HFF-Myc (cell line): Measurements from ENCODE around the gene RXRA.

ENCODE experiments used
- DNase-seq: peaks from one replicate; pipeline ENCODE4 v3.0.0-alpha.2; 2011; ENCODE audit warnings: low read depth; ENCODE audit errors: extremely low read depth
- H3K4me3 ChIP-seq: replicated peaks from 2 replicates; pipeline ENCODE4 v1.5.1; 2011; ENCODE audit warnings: low read depth, mild to moderate bottlenecking, control low read depth, low read length
- TF ChIP-seq, protein P1 (sequence below): IDR thresholded peaks from 2 replicates; pipeline ENCODE4 v1.5.1; 2012; ENCODE audit warnings: mild to moderate bottlenecking, low read depth, low read length, control low read depth; ENCODE audit errors: missing control alignments

The RXRA gene

DNA sequence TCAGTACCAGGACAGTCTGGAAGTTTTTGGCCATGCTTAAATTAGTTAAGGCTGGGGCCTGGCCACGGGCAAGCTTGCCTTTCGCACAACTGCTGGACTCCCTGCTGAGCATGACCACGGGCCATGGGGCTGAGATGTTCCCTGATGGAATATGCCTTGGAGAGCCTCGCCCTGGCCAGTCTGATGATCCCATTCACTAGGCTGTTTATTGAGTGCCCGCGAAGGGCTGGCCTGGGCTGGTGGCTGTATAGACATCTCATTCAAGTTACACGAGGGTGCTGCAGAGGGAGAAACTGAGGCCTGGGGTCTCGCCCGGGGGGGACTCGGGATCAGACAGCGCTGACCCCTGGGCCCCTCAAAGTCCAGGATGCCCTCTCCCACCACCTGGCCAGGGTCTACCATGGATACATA lies 7.8 kb upstream of the RXRA start:
- no peak overlapping the region for H3K4me3 ChIP-seq
- TF ChIP-seq, protein P1, sequence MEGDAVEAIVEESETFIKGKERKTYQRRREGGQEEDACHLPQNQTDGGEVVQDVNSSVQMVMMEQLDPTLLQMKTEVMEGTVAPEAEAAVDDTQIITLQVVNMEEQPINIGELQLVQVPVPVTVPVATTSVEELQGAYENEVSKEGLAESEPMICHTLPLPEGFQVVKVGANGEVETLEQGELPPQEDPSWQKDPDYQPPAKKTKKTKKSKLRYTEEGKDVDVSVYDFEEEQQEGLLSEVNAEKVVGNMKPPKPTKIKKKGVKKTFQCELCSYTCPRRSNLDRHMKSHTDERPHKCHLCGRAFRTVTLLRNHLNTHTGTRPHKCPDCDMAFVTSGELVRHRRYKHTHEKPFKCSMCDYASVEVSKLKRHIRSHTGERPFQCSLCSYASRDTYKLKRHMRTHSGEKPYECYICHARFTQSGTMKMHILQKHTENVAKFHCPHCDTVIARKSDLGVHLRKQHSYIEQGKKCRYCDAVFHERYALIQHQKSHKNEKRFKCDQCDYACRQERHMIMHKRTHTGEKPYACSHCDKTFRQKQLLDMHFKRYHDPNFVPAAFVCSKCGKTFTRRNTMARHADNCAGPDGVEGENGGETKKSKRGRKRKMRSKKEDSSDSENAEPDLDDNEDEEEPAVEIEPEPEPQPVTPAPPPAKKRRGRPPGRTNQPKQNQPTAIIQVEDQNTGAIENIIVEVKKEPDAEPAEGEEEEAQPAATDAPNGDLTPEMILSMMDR, result no peak
- no peak for DNase-seq

DNA sequence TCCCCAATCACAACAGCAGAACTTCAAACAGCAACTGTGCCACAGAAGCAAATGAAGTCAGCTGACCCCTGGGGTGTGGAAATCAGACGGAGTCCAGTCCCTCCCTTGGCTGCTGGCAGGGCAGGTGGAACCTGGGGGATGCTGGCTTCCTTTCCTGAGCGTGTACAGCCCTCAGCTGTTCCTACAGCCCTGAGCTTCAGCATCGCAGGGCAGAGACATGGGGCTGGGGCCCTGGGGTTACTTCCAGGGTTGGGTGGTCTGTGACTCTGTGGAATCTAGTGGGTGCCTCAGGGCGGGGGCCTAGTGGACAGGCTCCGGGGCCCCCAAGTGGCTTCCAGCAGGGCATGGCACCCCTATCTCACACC lies 7.3 kb upstream of the RXRA start:
- no peak for DNase-seq
- TF ChIP-seq, protein P1, result no peak
- H3K4me3 ChIP-seq, result no peak overlapping the region

DNA sequence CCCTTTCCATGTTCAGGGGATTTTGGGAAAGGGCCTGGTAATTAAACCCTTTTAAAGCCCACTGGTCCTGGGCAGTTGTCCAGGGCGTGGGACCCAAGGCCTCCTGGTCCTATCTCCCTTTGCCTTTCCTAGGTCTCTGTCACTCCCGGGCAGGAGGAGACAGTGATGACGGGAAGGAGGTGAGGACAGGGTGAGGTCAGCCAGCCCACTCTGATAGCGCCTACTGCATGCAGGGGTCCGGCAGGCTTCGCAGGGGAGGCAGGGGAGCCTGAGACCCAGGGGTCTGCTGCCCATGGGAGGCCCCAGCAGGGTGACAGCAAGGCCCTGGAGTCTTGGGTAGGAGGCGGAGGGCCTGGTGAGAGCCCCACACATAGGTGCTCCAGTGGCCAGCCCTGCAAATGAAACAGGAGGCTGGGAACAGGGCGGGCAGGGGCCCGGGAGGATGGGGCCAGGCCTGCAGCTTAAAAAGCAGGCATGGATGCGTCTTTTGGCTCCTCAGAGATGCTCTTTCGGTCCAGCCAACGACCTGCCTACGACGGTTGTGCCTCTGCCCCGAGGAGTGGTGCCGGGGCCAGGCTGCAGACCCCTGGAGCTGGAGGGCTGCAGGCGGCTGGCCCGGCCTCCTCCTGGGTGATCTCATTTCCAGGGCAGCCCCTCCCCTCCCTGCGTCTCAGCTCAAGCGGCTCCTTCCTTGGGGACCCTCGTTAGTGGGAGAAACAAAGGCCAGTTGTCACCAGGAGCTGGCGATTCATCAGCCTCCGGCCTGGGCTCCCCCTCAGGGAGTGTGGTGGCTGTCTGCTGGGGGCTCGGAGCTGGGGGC lies 6.7 kb upstream of the RXRA start:
- DNase-seq, result no peak
- TF ChIP-seq, protein P1, result no peak

DNA sequence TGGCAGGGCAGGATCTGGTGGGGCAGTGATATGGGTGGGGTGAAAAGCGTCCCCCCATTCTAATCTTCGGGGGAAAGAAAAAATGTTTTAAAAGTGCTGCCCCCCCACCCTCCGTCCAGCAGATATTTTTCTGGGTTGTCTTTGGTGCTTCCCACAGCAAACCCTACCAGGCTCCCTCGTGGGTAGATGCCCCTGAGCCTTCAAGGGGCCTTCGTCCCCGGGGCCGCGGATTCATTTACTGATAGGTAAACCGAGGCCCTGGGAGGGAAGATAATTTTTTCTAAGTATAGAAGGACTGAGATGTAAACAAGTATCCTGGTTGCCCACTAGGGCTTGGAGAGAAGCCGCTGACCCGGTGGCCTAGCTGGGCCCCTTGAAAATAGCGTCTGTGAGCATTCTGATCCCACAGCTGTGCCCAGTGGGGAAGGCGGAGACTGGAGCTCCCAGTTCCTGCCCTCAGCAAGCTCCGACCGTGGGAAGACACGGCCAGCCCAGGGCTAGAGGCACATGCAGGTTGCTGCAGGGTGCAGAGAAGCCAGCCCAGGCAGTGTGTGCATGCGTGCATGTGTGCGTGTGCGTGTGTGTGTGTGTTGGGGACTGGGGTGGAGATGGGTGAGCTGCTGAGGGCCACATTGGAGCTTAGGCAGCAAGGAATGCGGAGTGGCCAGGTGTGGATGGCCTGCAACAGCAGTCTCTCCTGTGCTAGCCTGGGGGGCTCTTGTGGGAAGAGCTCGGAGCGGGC lies 6.0 kb upstream of the RXRA start:
- TF ChIP-seq, protein P1, result no peak
- no peak for DNase-seq
- no peak overlapping the region for H3K4me3 ChIP-seq

More for the DNA sequence above, 6.7 kb upstream of the RXRA start:
- H3K4me3 ChIP-seq, result no peak overlapping the region

DNA sequence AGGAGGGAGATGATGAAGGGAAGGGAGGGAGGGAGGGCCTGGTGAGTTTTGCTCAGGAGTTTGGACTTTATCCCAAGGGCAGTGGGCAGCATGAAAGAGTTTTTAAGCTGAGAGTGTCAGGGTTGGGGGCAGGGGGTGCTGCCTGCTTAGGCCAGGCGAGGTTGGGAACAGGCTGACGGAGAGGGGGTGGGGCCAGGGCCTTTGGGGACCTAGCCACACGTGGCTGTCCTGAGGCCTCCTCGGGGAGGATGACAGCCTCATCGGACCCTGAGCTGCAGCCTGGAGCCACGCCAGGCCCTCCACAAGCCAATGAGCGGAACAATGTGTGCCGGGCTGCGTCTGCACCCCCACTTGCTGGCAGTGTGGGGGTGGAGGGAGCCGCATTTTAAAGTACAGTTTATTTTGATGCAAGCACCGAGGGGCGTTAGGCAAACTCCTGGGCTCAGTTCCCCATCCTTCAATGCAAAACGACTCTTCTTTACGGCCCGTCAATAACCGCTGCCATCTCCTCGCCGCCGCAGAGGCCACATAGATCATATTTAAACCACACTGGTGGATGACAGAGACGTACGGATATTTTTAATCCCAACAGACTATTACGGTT lies 5.3 kb upstream of the RXRA start:
- no peak overlapping the region for H3K4me3 ChIP-seq
- TF ChIP-seq, protein P1, result no peak
- no peak for DNase-seq

DNA sequence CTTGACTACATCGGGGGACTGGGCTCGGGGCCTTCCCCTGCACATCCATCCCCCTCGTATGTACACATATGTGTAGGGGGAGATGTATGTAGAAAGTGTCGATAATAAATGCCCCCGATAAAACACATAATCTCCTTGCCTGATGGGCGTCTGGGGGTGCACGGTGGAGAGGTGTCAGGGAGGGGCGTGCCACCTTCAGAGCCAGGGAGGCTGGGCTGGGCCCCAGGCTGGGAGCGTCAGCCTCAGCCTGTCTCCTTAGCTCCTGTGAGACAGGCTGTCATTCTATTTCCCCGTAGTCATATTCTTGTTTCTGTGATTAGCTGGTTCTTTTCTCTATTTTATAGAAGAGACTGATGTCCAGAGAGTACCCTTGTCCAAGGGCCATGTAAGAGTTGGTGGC lies 4.7 kb upstream of the RXRA start:
- DNase-seq, result no peak
- TF ChIP-seq, protein P1, result no peak

More for the DNA sequence above, 4.7 kb upstream of the RXRA start:
- no peak overlapping the region for H3K4me3 ChIP-seq
